ENCODE measurements around the gene RBFOX1. TPM values are rescaled to one million over a fixed set of nuclear protein-coding genes. Genes with fewer than 3 reads are reported as not detected.

RBFOX1 gene
- total RNA-seq, 1 donor from 2014 or later = not detected

DNA sequence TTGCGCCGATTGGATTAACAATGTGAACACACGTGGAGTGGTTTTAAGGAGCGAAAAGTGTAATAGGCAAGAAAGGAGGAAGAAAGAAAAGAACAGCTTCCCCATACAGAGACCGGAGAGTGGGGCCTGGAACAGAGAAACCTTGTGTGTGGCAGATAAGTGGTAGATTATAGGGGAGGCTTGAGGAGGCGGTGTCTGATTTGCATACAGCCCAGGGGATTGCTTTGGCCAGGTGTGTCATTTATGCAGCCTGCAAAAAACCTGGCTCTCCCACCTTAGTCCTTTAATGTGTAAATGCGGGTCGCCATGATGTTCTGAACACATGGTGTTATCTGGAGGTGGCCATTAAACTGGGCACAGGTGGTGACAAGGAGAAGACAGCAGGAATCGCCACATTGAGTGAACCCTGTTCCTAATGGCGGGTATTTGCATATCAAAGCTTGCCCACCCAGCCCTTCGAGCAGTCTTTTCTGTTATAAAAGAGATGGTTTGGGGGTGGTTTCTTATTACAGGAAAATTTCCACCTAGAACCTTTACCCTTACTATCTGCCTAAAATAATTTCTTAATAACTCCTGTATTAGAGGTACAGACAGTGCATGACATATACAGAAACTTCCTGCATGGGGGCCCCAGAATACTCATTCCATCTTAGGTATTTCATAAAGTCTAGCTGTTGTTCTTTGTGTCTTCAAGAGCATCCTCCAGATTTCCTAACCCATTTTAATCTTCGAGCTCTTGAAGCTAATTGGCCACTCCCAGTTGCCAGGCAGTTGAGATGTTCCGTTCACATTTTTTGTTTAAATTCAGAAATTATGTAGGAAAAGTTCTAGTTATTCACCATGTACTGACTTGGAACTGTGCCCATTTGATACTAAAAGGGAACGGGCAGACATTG, 292.5 kb downstream of the RBFOX1 start:
- Mint-ChIP-seq H3K27ac (no peak overlapping the region), H3K36me3 (ENCODE audit: low read depth) (no peaks in the 10 kb centered on the region), H3K4me1 (no peaks in the 10 kb centered on the region), H3K27me3 (no peaks in the 10 kb centered on the region), H3K9me3 (peaks cover 4% of the 10 kb centered on the region), H3K4me3 (no peak overlapping the region)
- DNase-seq (no peak), ATAC-seq (ENCODE audit: low read depth) (no peak)
- ChIA-PET POLR2A (no interaction called here), CTCF (no interaction called here)
- no peak for TF ChIP-seq CTCF (IDR thresholded peaks at IDR 0.05)
- intact Hi-C loops (cut with micrococcal nuclease) = no loop called here

DNA sequence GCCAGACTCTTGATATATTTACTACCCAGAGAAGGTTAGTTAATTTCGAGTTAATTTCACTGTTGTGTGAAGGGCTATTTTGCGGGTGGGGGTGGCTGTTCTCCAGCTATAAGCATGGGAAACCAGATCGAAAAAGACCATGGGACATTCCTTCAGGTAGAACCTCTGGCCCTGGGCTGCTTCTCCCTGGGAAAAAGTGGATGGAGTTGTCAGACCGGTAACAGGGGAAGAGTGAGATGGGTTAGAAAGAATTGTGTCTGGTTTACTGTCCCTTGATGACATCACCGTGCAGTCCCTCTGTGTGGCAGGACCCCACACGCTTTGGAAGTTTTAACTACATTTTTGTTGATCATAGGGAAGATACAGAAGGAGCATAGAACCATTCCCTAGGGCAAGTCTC, 296.3 kb downstream of the RBFOX1 start:
- ATAC-seq (ENCODE audit: low read depth) (no peak), DNase-seq (no peak)
- CTCF ChIA-PET = no interaction called here
- H3K4me3 Mint-ChIP-seq = no peak overlapping the region
- POLR2A ChIA-PET = no interaction called here
- intact Hi-C loops (cut with micrococcal nuclease) = no loop called here
- H3K4me1 Mint-ChIP-seq = no peaks in the 10 kb centered on the region
- no peaks in the 10 kb centered on the region for H3K36me3 Mint-ChIP-seq (ENCODE audit: low read depth)
- no peak for TF ChIP-seq CTCF (IDR thresholded peaks at IDR 0.05)
- H3K9me3 Mint-ChIP-seq = peaks cover 6% of the 10 kb centered on the region
- H3K27me3 Mint-ChIP-seq = no peaks in the 10 kb centered on the region
- H3K27ac Mint-ChIP-seq = no peak overlapping the region

DNA sequence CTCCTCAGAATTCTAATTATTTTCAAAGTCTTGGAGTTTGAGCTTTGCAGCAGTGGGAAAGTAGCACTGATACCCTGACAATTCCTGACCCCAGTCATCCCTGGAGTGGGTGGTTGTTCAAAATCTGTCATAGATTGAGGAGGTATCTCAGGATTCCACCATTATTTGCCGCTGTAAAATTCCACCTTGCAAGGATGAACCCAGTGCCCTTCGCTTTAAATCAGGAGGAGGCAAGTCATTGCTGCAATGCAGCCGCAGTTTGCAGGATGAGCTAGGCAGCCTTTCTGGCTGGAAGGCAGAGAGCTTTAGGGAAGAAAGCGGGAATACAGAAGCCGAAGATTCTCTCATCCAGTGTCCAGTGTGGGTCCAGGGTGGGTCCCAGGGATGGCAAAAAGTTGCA, 296.9 kb downstream of the RBFOX1 start:
- intact Hi-C loops (cut with micrococcal nuclease) = no loop called here
- Mint-ChIP-seq H3K36me3 (ENCODE audit: low read depth) (no peaks in the 10 kb centered on the region), H3K4me3 (no peak overlapping the region), H3K4me1 (no peaks in the 10 kb centered on the region), H3K27ac (no peak overlapping the region), H3K9me3 (peaks cover 6% of the 10 kb centered on the region), H3K27me3 (no peaks in the 10 kb centered on the region)
- ChIA-PET POLR2A (no interaction called here), CTCF (no interaction called here)
- ATAC-seq (ENCODE audit: low read depth) (no peak), DNase-seq (no peak)
- TF ChIP-seq CTCF (IDR thresholded peaks at IDR 0.05) = no peak

GRCh38 chr16:7637446-7637845, 304.8 kb downstream of the RBFOX1 start:
- TF ChIP-seq CTCF (IDR thresholded peaks at IDR 0.05) = no peak
- POLR2A ChIA-PET = no interaction called here

GRCh38 chr16:7638306-7638705, 305.7 kb downstream of the RBFOX1 start:
- ChIA-PET POLR2A (no interaction called here), CTCF (no interaction called here)
- Mint-ChIP-seq H3K9me3 (peaks cover 11% of the 10 kb centered on the region), H3K4me3 (no peak overlapping the region), H3K27me3 (no peaks in the 10 kb centered on the region), H3K27ac (no peak overlapping the region), H3K36me3 (ENCODE audit: low read depth) (no peaks in the 10 kb centered on the region), H3K4me1 (no peaks in the 10 kb centered on the region)
- DNase-seq (no peak), ATAC-seq (ENCODE audit: low read depth) (no peak)
- no peak for TF ChIP-seq CTCF (IDR thresholded peaks at IDR 0.05)
- intact Hi-C loops (cut with micrococcal nuclease) = no loop called here

More at GRCh38 chr16:7637446-7637845, 304.8 kb downstream of the RBFOX1 start:
- Mint-ChIP-seq H3K4me1 (no peaks in the 10 kb centered on the region), H3K36me3 (ENCODE audit: low read depth) (no peaks in the 10 kb centered on the region), H3K9me3 (peaks cover 11% of the 10 kb centered on the region), H3K27ac (no peak overlapping the region), H3K4me3 (no peak overlapping the region), H3K27me3 (no peaks in the 10 kb centered on the region)
- ATAC-seq (ENCODE audit: low read depth) (no peak), DNase-seq (no peak)
- CTCF ChIA-PET = no interaction called here
- intact Hi-C loops (cut with micrococcal nuclease) = no loop called here
